OCI-LY3 (cell line): ENCODE results near the gene CYP46A1.

ENCODE experiments used
- H2AFZ ChIP-seq: fragments of 200-600, 300-600 bp; shearing (Covaris generic); 2 replicates; pipeline ENCODE4 v1.6.0; 2014; ENCODE audit warnings: antibody characterized with exemption, low read depth, low read length
- H3K27ac ChIP-seq: fragments of 200-600, 300-600 bp; sonication (generic); 2 replicates; pipeline ENCODE4 v1.5.1; 2014; ENCODE audit warnings: mild to moderate bottlenecking, low read length, moderate library complexity, mixed read lengths
- H3K27me3 ChIP-seq: fragments of 200-600, 300-600 bp; sonication (generic); 2 replicates; pipeline ENCODE4 v1.6.1; 2014; ENCODE audit warnings: low read depth, low read length, mixed read lengths
- H3K36me3 ChIP-seq: fragments of 200-600, 300-600 bp; sonication (generic); replicated peaks from 2 replicates; pipeline ENCODE3; 2014; ENCODE audit warnings: low read depth, low read length, mixed read lengths
- H3K4me1 ChIP-seq: fragments of 300-600, 200-600 bp; sonication (generic); 2 replicates; pipeline ENCODE4 v1.6.1; 2014; ENCODE audit warnings: low read length, mixed read lengths
- H3K4me2 ChIP-seq: fragments of 200-600, 300-600 bp; sonication (generic); 2 replicates; pipeline ENCODE4 v1.6.1; 2014; ENCODE audit warnings: low read length, mixed read lengths
- H3K4me3 ChIP-seq: fragments of 300-600, 200-600 bp; sonication (generic); 2 replicates; pipeline ENCODE4 v1.5.1; 2014; ENCODE audit warnings: antibody characterized with exemption, mild to moderate bottlenecking, low read length, moderate library complexity
- H3K79me2 ChIP-seq: fragments of 300-600, 200-600 bp; shearing (Covaris generic); 2 replicates; pipeline ENCODE4 v1.6.1; 2014; ENCODE audit warnings: mild to moderate bottlenecking, low read length, mixed read lengths
- H3K9ac ChIP-seq: fragments of 300-600, 200-600 bp; shearing (Covaris generic); 2 replicates; pipeline ENCODE4 v1.6.0; 2014; ENCODE audit warnings: mild to moderate bottlenecking, low read length, moderate library complexity
- H3K9me3 ChIP-seq: fragments of 200-600, 300-600 bp; shearing (Covaris generic); 2 replicates; pipeline ENCODE4 v1.6.1; 2014; ENCODE audit warnings: low read length, mixed read lengths; ENCODE audit not compliant: insufficient read depth
- H4K20me1 ChIP-seq: fragments of 200-600, 300-600 bp; sonication (generic); 2 replicates; pipeline ENCODE4 v1.6.1; 2016; ENCODE audit warnings: low read length, mixed read lengths; ENCODE audit not compliant: insufficient read depth
- EZH2phosphoT487 ChIP-seq: fragments of 200-600 bp; shearing (Covaris generic); IDR thresholded peaks from 2 replicates; pipeline ENCODE4 v1.6.1; 2018; ENCODE audit warnings: antibody characterized with exemption, mixed run types, low read depth
- TF ChIP-seq, protein P1 (sequence below): fragments of 200-600, 300-600 bp; sonication (generic); IDR thresholded peaks from 2 replicates; pipeline ENCODE4 v1.5.1; 2014; ENCODE audit warnings: antibody characterized with exemption, low read length, low read depth

The CYP46A1 gene

DNA sequence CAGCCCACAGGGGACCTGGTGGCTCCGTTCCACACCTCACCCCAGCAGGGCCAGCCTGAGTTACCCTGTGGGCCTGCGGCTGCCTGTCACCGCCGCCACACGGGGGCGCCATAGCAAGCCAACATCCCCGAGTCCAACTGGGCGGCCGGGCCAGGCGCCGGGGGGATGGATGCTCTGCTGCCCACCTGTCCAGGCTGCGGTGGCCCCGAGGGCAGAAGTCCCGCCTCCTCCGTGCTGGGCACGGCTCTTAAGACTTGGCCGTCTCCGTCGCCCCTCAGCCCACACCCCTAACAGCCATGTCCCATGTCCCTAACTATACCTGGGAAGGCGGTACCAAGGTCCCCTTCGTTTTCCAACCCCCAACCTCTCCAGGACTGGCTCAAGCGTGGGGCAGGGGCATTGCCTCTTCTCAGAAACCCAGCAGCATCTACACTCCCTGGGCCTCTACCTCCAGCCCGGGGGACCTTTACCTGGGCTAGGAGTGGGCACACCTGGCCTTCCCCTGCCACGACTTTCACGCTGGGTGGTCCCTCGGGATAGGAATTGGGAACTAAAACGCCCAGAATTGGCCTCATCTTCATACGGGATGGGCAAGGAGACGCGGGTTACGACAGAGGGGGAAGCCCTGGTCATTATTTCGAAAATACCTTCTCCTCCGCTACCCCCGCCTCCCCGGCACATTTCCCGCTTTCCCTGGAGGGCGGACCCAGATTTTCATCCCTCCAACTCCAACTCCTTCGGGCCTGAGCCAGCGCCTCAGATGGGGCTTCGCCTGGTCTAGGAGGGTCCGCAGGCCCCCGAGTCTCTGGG, 1.1 kb upstream of the CYP46A1 start:
- H3K27me3 ChIP-seq: peaks cover 28% of the 10 kb centered on the region
- no peaks in the 10 kb centered on the region for H3K79me2 ChIP-seq
- TF ChIP-seq, protein P1, sequence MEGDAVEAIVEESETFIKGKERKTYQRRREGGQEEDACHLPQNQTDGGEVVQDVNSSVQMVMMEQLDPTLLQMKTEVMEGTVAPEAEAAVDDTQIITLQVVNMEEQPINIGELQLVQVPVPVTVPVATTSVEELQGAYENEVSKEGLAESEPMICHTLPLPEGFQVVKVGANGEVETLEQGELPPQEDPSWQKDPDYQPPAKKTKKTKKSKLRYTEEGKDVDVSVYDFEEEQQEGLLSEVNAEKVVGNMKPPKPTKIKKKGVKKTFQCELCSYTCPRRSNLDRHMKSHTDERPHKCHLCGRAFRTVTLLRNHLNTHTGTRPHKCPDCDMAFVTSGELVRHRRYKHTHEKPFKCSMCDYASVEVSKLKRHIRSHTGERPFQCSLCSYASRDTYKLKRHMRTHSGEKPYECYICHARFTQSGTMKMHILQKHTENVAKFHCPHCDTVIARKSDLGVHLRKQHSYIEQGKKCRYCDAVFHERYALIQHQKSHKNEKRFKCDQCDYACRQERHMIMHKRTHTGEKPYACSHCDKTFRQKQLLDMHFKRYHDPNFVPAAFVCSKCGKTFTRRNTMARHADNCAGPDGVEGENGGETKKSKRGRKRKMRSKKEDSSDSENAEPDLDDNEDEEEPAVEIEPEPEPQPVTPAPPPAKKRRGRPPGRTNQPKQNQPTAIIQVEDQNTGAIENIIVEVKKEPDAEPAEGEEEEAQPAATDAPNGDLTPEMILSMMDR: peak; percentile 85
- TF ChIP-seq EZH2phosphoT487: no peak
- H3K27ac ChIP-seq: peak overlapping the region; percentile 36
- H4K20me1 ChIP-seq: no peaks in the 10 kb centered on the region
- no peaks in the 10 kb centered on the region for H3K36me3 ChIP-seq
- peak overlapping the region; percentile 98 for H3K4me2 ChIP-seq
- peak overlapping the region; percentile 87 for H3K9ac ChIP-seq
- H3K9me3 ChIP-seq: no peaks in the 10 kb centered on the region; the same call in 1 of the 2 replicates
- H2AFZ ChIP-seq: peak overlapping the region; percentile 95
- peaks cover 12% of the 10 kb centered on the region; the same call in 1 of the 2 replicates for H3K4me1 ChIP-seq
- H3K4me3 ChIP-seq: peak overlapping the region; percentile 95

DNA sequence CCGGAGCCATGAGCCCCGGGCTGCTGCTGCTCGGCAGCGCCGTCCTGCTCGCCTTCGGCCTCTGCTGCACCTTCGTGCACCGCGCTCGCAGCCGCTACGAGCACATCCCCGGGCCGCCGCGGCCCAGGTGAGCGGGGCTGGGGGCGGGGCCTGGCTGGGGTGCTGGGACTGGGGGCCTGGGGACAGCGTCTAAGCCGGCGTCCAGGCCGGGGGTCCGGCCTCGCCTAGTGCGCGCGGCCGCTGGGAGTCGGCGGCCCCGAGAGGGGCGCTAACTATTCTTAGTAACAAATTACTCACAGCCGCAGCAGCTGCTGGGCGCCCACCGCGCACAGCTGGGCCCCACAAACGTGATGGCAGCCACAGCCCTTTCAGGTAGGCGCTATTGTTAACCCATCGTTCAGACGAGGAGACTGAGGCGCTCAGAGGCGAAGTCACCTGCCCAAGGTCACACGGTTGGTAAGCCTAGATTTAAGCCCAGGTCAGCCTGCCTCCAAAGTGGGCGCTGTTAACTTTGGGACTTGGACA, 374 bp downstream of the CYP46A1 start:
- H3K9ac ChIP-seq: no peak overlapping the region

DNA sequence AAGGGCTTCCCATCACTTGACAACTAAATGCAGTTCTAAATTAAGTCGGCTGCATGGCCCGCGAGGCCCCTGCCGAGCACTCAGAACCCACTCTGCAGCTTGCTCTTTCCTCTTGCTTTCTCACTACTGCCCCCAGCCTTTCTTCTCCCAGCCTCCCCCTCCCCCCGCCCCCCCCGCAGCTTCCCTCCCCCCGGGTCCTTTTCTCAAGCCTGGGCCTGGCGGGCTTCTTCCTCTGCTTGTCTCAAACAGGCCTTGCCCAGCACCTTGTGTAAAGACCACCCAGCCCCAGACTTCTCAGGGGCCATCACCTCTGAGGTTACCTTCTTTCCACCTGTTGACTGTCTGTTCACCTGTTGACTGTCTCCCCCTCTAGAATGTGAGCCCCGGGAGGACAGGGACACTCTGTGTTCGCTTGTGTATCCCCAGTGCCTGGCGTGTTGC, 1.1 kb downstream of the CYP46A1 start:
- H3K27me3 ChIP-seq: peaks cover 42% of the 10 kb centered on the region
- no peaks in the 10 kb centered on the region for H4K20me1 ChIP-seq
- H3K36me3 ChIP-seq: no peaks in the 10 kb centered on the region
- H3K27ac ChIP-seq: no peak overlapping the region
- H3K4me2 ChIP-seq: no peak overlapping the region
- H3K9ac ChIP-seq: no peak overlapping the region
- H3K79me2 ChIP-seq: no peaks in the 10 kb centered on the region
- TF ChIP-seq, protein P1: no peak
- no peak for TF ChIP-seq EZH2phosphoT487
- peaks cover 12% of the 10 kb centered on the region; the same call in 1 of the 2 replicates for H3K4me1 ChIP-seq
- H3K9me3 ChIP-seq: no peaks in the 10 kb centered on the region
- no peak overlapping the region for H3K4me3 ChIP-seq
- no peak overlapping the region for H2AFZ ChIP-seq

More for the DNA sequence above, 374 bp downstream of the CYP46A1 start:
- Histone ChIP-seq H3K36me3 (no peaks in the 10 kb centered on the region), H3K27ac (no peak overlapping the region), H3K9me3 (no peaks in the 10 kb centered on the region), H3K79me2 (no peaks in the 10 kb centered on the region), H3K4me2 (peak overlapping the region; percentile 75), H4K20me1 (no peaks in the 10 kb centered on the region), H3K4me3 (peak overlapping the region; percentile 76), H2AFZ (no peak overlapping the region; the same call in 1 of the 2 replicates), H3K4me1 (peaks cover 12% of the 10 kb centered on the region; the same call in 1 of the 2 replicates), H3K27me3 (peaks cover 35% of the 10 kb centered on the region)
- TF ChIP-seq, protein P1: no peak
- TF ChIP-seq EZH2phosphoT487: no peak

DNA sequence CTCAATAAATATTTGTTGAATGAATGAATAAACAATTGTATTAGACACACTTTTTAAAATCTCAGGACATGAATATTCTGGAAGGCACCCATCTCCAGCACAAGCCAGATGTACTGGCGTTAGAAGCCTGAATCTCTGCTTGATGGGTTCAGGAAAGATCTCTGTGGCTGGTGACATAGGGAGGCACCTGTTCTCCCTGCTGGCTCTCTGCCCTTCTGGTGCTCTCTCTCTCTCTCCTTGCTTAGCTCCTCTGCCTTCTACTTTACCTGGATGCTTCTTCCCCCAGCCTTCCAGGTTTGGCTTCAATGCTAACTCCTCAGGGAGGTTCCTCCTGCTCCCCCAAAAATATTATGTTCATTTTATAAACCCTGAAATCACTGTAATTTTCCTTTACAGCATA, 1.5 kb downstream of the CYP46A1 start:
- Histone ChIP-seq H4K20me1 (no peaks in the 10 kb centered on the region), H3K79me2 (no peaks in the 10 kb centered on the region), H2AFZ (no peak overlapping the region), H3K27me3 (peaks cover 46% of the 10 kb centered on the region), H3K4me2 (no peak overlapping the region), H3K4me1 (peaks cover 12% of the 10 kb centered on the region; the same call in 1 of the 2 replicates), H3K4me3 (no peak overlapping the region), H3K27ac (no peak overlapping the region), H3K36me3 (no peaks in the 10 kb centered on the region), H3K9ac (no peak overlapping the region), H3K9me3 (no peaks in the 10 kb centered on the region)
- TF ChIP-seq EZH2phosphoT487: no peak
- TF ChIP-seq, protein P1: no peak
